T-cell (primary cell): Measurements from ENCODE around the gene SLC47A2. TPM values are rescaled to one million over a fixed set of nuclear protein-coding genes. Genes with fewer than 3 reads are reported as not detected.
"Not testable (repeated sequence)": the region's sequence is repeated elsewhere in the genome, so short reads cannot be mapped to it uniquely, and the experiment has no call there.

Experiments used
- ATAC-seq, 4 experiments: fragments of 200-7000 bp in 3 of 4; fragments of 150-1000 bp in 1 of 4; cut with Tn5 transposase; replicated peaks in 1 of 4; 1 replicate in 3 of 4; 2 replicates in 1 of 4; pipeline ENCODE4 v1.10.0; 2021; ENCODE audit warnings: moderate library complexity in 3 of 4, mild to moderate bottlenecking in 2 of 4, moderate number of reproducible peaks in 1 of 4
- CTCF ChIA-PET, 2 donors: fragments of 300-600 bp; sonication (Branson Sonifier 250); formaldehyde crosslinking; loops; one replicate each; lab custom pipeline; 2022; ENCODE audit warnings: antibody characterized with exemption in 2 of 2; lab: Charles Lee
- POLR2A ChIA-PET, 2 donors: fragments of 300-600 bp; sonication (Branson Sonifier 250); formaldehyde crosslinking; loops; one replicate each; lab custom pipeline; 2022; ENCODE audit warnings: antibody characterized with exemption in 2 of 2; lab: Charles Lee
- DNase-seq, 35 experiments: peaks; one replicate each; pipeline versions ENCODE4 v3.0.0 to v3.0.0-alpha.2; 2013 to 2023
- H3K27ac ChIP-seq: one replicate; pipeline ENCODE4 v1.5.1; 2013; ENCODE audit warnings: low read length
- H3K27me3 ChIP-seq, 2 experiments: replicated peaks in 1 of 2; 1 replicate in 1 of 2; 2 replicates in 1 of 2; pipeline versions ENCODE4 v1.6.1 to v1.7.0; 2013; ENCODE audit warnings: low read length in 1 of 2, mixed read lengths in 1 of 2; ENCODE audit not compliant: control insufficient read depth in 2 of 2, insufficient read depth in 2 of 2; ENCODE audit errors: extremely low read depth in 1 of 2
- H3K36me3 ChIP-seq, 2 donors: 1 replicate in 1 of 2; 2 replicates in 1 of 2; pipeline versions ENCODE4 v1.6.1 to v1.7.0; 2013; ENCODE audit warnings: low read length in 1 of 2; ENCODE audit not compliant: control insufficient read depth in 2 of 2, insufficient read depth in 1 of 2; ENCODE audit errors: extremely low read depth in 1 of 2
- H3K4me1 ChIP-seq, 2 experiments: 1 replicate in 1 of 2; 2 replicates in 1 of 2; pipeline versions ENCODE4 v1.6.1 to v1.7.0; 2013; ENCODE audit warnings: low read length in 2 of 2, mixed read lengths in 1 of 2; ENCODE audit not compliant: insufficient read depth in 2 of 2, control insufficient read depth in 1 of 2; ENCODE audit errors: extremely low read depth in 1 of 2
- H3K4me3 ChIP-seq, 2 donors: 1 replicate in 1 of 2; 2 replicates in 1 of 2; pipeline versions ENCODE4 v1.5.1 to v1.7.0; 2013; ENCODE audit warnings: mild to moderate bottlenecking in 2 of 2, low read length in 1 of 2, moderate library complexity in 1 of 2; ENCODE audit not compliant: control insufficient read depth in 1 of 2; ENCODE audit errors: extremely low read depth in 1 of 2
- H3K9me3 ChIP-seq: 2 replicates; pipeline ENCODE4 v1.7.0; 2013
- H3K27ac Mint-ChIP-seq, 2 donors: one replicate each; pipeline ENCODE4 v1.8.0; 2020 to 2021; ENCODE audit warnings: mild to moderate bottlenecking in 2 of 2, mixed read lengths in 2 of 2
- H3K27me3 Mint-ChIP-seq, 2 donors: one replicate each; pipeline ENCODE4 v1.8.0; 2021 to 2022; ENCODE audit warnings: mixed read lengths in 2 of 2
- H3K36me3 Mint-ChIP-seq: one replicate; pipeline ENCODE4 v1.8.0; 2021; ENCODE audit warnings: mixed read lengths
- H3K4me1 Mint-ChIP-seq, 3 donors: one replicate each; pipeline ENCODE4 v1.8.0; 2020 to 2022; ENCODE audit warnings: mixed read lengths in 3 of 3, mild to moderate bottlenecking in 1 of 3
- H3K4me3 Mint-ChIP-seq, 3 donors: one replicate each; pipeline ENCODE4 v1.8.0; 2020 to 2022; ENCODE audit warnings: mild to moderate bottlenecking in 3 of 3, mixed read lengths in 3 of 3, moderate library complexity in 3 of 3
- H3K9me3 Mint-ChIP-seq, 3 donors: one replicate each; pipeline ENCODE4 v1.8.0; 2020 to 2022; ENCODE audit warnings: mixed read lengths in 3 of 3
- WGBS: methylation state at CpG from one replicate; pipeline ENCODE4 v1.1.5; 2013; ENCODE audit warnings: missing lambda C conversion rate; ENCODE audit not compliant: insufficient coverage; 5-methylcytosine and 5-hydroxymethylcytosine counted together
- total RNA-seq, 35 experiments: library from RNA in 6 of 35; stranded (reverse) in 6 of 35; fragments of 120-200 nt in 1 of 35; gene quantifications; one replicate each; pipeline versions ENCODE4 v1.2.1 to v1.2.4 and lab custom pipeline; 2013 to 2026

SLC47A2 gene
- total RNA-seq, 5 donors from 2014 or later (not counting 1 experiment from before 2014, with no cell fraction given), result not detected

- not testable (repeated sequence) for H3K4me1 ChIP-seq
- WGBS, result 98% methylated on average over 5 of the region's 7 CpGs
Measured at GRCh38 chr17:19669680-19670079, 46.7 kb downstream of the SLC47A2 start.

GRCh38 chr17:19664821-19665181 is 51.6 kb downstream of the SLC47A2 start:
- no peak overlapping the region for H3K27ac Mint-ChIP-seq
- ATAC-seq (no peak), DNase-seq (no peak)
- no peaks in the 10 kb centered on the region for H3K9me3 Mint-ChIP-seq
- 100% methylated on average over 1 of the region's 4 CpGs for WGBS
- no peaks in the 10 kb centered on the region for H3K4me1 ChIP-seq
- no peaks in the 10 kb centered on the region for H3K27me3 ChIP-seq
- H3K4me3 Mint-ChIP-seq, result no peak overlapping the region
- ChIA-PET POLR2A (interaction anchor here in 1 of 2 donors (0.6 kb wide), 1 partner anchor 250 kb away, joined by 3 read pairs; no protein-coding TSS in a partner anchor), CTCF (no interaction called here)
- no peaks in the 10 kb centered on the region for H3K9me3 ChIP-seq
- H3K27me3 Mint-ChIP-seq, result no peaks in the 10 kb centered on the region
- H3K4me1 Mint-ChIP-seq, result no peaks in the 10 kb centered on the region
- H3K4me3 ChIP-seq, result no peak overlapping the region
- H3K27ac ChIP-seq, result no peak overlapping the region
- peaks cover 0 to 33% of the 10 kb centered on the region in 2 donors for H3K36me3 ChIP-seq
- H3K36me3 Mint-ChIP-seq, result peaks cover 47% of the 10 kb centered on the region

More at GRCh38 chr17:19669680-19670079, 46.7 kb downstream of the SLC47A2 start:
- H3K27ac Mint-ChIP-seq, H3K4me1 Mint-ChIP-seq, H3K9me3 ChIP-seq, H3K4me3 ChIP-seq, H3K9me3 Mint-ChIP-seq, H3K27me3 Mint-ChIP-seq, H3K27ac ChIP-seq, ATAC-seq, H3K4me3 Mint-ChIP-seq, H3K27me3 ChIP-seq, POLR2A ChIA-PET, DNase-seq: not testable (repeated sequence)
- peaks cover 0 to 30% of the 10 kb centered on the region in 2 donors for H3K36me3 ChIP-seq
- H3K36me3 Mint-ChIP-seq, result peaks cover 35% of the 10 kb centered on the region
- CTCF ChIA-PET, result interaction anchor here (0.7 kb wide), 2 partner anchors 9 to 97 kb away, joined by 3 to 5 read pairs; no protein-coding TSS in a partner anchor

GRCh38 chr17:19664136-19664820 is 52.1 kb downstream of the SLC47A2 start:
- no peak for ATAC-seq
- H3K27ac Mint-ChIP-seq, result no peak overlapping the region
- Histone ChIP-seq H3K36me3 (peaks cover 0 to 33% of the 10 kb centered on the region in 2 donors), H3K27ac (no peak overlapping the region), H3K9me3 (no peaks in the 10 kb centered on the region), H3K27me3 (no peaks in the 10 kb centered on the region), H3K4me3 (no peak overlapping the region), H3K4me1 (no peaks in the 10 kb centered on the region)
- WGBS, result 80% methylated on average over 3 of the region's 5 CpGs
- no peak for DNase-seq
- no peak overlapping the region for H3K4me3 Mint-ChIP-seq
- POLR2A ChIA-PET, result interaction anchor here in 1 of 2 donors (0.6 kb wide), 1 partner anchor 250 kb away, joined by 3 read pairs; no protein-coding TSS in a partner anchor
- H3K36me3 Mint-ChIP-seq, result peaks cover 48% of the 10 kb centered on the region
- no peaks in the 10 kb centered on the region for H3K27me3 Mint-ChIP-seq
- no peaks in the 10 kb centered on the region for H3K4me1 Mint-ChIP-seq
- CTCF ChIA-PET, result no interaction called here
- no peaks in the 10 kb centered on the region for H3K9me3 Mint-ChIP-seq

GRCh38 chr17:19663097-19663496 is 53.3 kb downstream of the SLC47A2 start:
- no peaks in the 10 kb centered on the region for H3K27me3 ChIP-seq
- H3K36me3 ChIP-seq, result peaks cover 0 to 37% of the 10 kb centered on the region in 2 donors
- Mint-ChIP-seq H3K4me3 (no peak overlapping the region), H3K4me1 (no peaks in the 10 kb centered on the region), H3K36me3 (peaks cover 51% of the 10 kb centered on the region), H3K27ac (no peak overlapping the region), H3K27me3 (no peaks in the 10 kb centered on the region), H3K9me3 (no peaks in the 10 kb centered on the region)
- ChIA-PET POLR2A (no interaction called here), CTCF (no interaction called here)
- H3K9me3 ChIP-seq, result no peaks in the 10 kb centered on the region
- H3K4me3 ChIP-seq, result no peak overlapping the region
- WGBS, result 92% methylated on average over 5 of the region's 6 CpGs
- H3K4me1 ChIP-seq, result no peaks in the 10 kb centered on the region
- ATAC-seq (no peak), DNase-seq (no peak)
- H3K27ac ChIP-seq, result no peak overlapping the region

DNA sequence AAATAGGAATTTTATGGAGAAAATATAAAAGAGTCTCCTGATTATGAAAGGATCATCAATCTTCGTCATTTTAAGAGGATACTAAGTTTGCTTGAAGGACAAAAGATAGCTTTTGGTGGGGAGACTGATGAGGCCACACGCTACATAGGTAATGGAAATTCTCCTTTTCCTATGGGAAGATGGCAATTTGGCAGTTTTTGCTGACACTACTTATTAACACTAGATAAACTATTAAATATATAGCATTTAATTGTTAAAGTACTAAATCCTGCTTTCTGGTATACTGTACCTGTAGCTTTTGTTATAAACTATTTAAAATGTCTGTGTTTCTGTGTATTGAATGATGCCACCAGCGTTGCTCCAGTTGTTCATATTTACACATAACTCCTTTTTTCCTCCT is 55.3 kb downstream of the SLC47A2 start:
- Mint-ChIP-seq H3K36me3 (peaks cover 64% of the 10 kb centered on the region), H3K27me3 (no peaks in the 10 kb centered on the region), H3K4me1 (peaks cover 0 to 4% (median 0%) of the 10 kb centered on the region in 3 donors), H3K9me3 (no peaks in the 10 kb centered on the region), H3K27ac (no peak overlapping the region), H3K4me3 (no peak overlapping the region)
- Histone ChIP-seq H3K4me3 (no peak overlapping the region), H3K27me3 (no peaks in the 10 kb centered on the region), H3K9me3 (no peaks in the 10 kb centered on the region), H3K36me3 (peaks cover 0 to 46% of the 10 kb centered on the region in 2 donors), H3K4me1 (no peaks in the 10 kb centered on the region), H3K27ac (no peak overlapping the region)
- no peak for DNase-seq
- ChIA-PET CTCF (interaction anchor here in 1 of 2 donors (1.2 kb wide), 1 partner anchor 12 kb away, joined by 5 read pairs; the partner anchor contains the start of gene ALDH3A2), POLR2A (no interaction called here)
- WGBS, result no CpG with 5 or more reads among the region's 3 CpGs
- ATAC-seq, result no peak

DNA sequence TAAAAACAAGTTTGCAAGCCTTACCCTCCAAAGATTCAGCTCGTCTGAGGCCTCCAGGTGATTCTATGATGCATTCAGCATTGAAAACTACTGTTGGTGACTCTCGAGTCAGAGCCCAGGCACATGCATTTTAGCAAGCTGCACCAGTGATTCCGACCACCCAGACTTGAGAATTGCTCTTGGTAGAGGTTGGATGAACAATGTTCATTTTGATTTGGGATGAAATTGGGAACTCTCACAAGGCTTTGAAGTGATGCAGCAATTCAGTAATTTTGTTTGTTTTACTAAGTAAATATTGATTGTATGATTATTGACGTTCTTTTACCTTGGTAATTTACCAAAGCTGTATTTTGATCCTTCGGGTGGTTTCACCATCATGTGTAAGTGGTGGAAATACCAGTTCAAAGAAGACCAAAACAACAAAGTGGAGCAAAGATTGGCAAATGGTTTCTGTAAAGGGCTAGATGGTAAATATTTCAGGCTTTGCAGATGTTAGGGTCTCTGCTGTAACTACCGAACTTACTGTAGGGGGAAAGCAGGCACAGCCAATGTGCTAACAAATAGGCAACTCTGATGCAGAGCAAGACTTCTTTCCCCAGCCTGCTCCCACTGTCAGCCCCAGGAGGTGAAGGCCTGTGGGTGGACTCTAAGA is 56.0 kb downstream of the SLC47A2 start:
- no peaks in the 10 kb centered on the region for H3K27me3 Mint-ChIP-seq
- Histone ChIP-seq H3K27ac (no peak overlapping the region), H3K4me1 (no peaks in the 10 kb centered on the region), H3K36me3 (peaks cover 0 to 49% of the 10 kb centered on the region in 2 donors), H3K27me3 (no peaks in the 10 kb centered on the region), H3K9me3 (no peaks in the 10 kb centered on the region), H3K4me3 (no peak overlapping the region)
- peaks cover 64% of the 10 kb centered on the region for H3K36me3 Mint-ChIP-seq
- H3K4me1 Mint-ChIP-seq, result peaks cover 0 to 7% (median 0%) of the 10 kb centered on the region in 3 donors
- CTCF ChIA-PET, result interaction anchor here in 1 of 2 donors (0.5 kb wide), 1 partner anchor 10 kb away, joined by 3 read pairs; no protein-coding TSS in a partner anchor
- no peaks in the 10 kb centered on the region for H3K9me3 Mint-ChIP-seq
- H3K27ac Mint-ChIP-seq, result no peak overlapping the region
- H3K4me3 Mint-ChIP-seq, result no peak overlapping the region
- ATAC-seq (no peak), DNase-seq (no peak)
- POLR2A ChIA-PET, result no interaction called here
- 89% methylated on average over 5 of the region's 6 CpGs for WGBS
